GM13977 (cell line): Measurements from ENCODE around the gene SYCE3.

Experiments
- DNase-seq: peaks from one replicate; pipeline ENCODE4 v3.0.0; 2012; ENCODE audit warnings: low spot score
- in situ Hi-C: fragments of 300-500 bp; cut with MboI; formaldehyde crosslinking; loops from one replicate; pipeline ENCODE4 v1.12.0; 2022; ENCODE audit warnings: low sequenced_read_pairs, low pct_unique_long_range_greater_than_20kb, mixed read lengths, inconsistent platforms; ENCODE audit not compliant: unreplicated experiment
- TF ChIP-seq, protein P1 (sequence below): IDR thresholded peaks from 2 replicates; pipeline ENCODE4 v1.5.1; 2012; ENCODE audit warnings: mild to moderate bottlenecking, control low read depth; ENCODE audit not compliant: insufficient read depth; ENCODE audit errors: extremely low read depth, missing control alignments

SYCE3 gene

GRCh38 chr22:50581031-50581949 is 18.6 kb upstream of the SYCE3 start:
- DNase-seq = no peak
- in situ Hi-C loops = no loop called here
- TF ChIP-seq, protein P1, sequence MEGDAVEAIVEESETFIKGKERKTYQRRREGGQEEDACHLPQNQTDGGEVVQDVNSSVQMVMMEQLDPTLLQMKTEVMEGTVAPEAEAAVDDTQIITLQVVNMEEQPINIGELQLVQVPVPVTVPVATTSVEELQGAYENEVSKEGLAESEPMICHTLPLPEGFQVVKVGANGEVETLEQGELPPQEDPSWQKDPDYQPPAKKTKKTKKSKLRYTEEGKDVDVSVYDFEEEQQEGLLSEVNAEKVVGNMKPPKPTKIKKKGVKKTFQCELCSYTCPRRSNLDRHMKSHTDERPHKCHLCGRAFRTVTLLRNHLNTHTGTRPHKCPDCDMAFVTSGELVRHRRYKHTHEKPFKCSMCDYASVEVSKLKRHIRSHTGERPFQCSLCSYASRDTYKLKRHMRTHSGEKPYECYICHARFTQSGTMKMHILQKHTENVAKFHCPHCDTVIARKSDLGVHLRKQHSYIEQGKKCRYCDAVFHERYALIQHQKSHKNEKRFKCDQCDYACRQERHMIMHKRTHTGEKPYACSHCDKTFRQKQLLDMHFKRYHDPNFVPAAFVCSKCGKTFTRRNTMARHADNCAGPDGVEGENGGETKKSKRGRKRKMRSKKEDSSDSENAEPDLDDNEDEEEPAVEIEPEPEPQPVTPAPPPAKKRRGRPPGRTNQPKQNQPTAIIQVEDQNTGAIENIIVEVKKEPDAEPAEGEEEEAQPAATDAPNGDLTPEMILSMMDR = no peak

GRCh38 chr22:50579752-50580151 is 17.0 kb upstream of the SYCE3 start:
- in situ Hi-C loops = no loop called here
- DNase-seq = no peak
- TF ChIP-seq, protein P1 = no peak

GRCh38 chr22:50578776-50579310 is 16.1 kb upstream of the SYCE3 start:
- TF ChIP-seq, protein P1 = no peak
- in situ Hi-C loops = no loop called here
- no peak for DNase-seq

DNA sequence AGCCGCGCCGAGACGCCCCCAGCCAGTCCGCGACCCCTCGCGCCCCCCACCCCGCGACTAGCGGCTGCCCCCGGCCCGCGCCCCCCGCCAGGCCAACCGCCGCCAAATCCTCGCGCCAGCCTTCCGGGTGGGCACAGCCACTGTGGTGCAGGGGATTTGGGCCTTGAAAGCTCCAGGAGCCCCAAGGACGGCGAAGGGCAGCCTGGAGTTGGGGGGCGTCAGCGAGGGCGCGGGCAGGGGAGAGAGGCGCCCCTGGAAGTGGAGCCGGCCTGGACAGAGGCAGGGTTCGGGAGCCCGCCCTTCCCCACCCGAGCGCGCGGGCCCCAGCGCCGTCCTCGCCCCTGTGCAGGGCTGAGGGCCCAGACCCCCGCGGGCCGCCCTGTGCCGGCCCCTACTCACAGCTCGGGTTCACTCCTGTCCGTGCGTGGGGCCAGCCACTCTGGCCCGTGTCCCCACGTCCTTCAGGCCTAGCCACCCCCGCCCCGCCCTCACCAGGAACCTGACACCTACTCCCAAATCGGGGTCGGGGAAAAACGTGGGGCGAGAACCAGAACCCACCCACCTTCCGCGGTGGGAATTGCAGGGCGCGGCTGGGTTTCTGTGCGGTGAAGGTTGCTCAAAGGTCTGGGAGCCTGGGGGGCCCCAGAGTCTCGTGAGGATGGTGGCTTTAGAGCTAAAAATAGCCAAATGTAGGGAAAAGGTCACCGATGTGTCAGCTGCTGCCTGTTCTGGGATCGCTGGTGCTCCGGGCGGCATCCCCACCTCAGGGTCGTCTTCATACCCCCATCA is 15.5 kb upstream of the SYCE3 start, which contains the start of gene CPT1B:
Gene CPT1B (minus strand): TSS at position 441 of the 789 bp plus-strand sequence. CDS start 512 bp downstream, outside the sequence.
- TF ChIP-seq, protein P1 = no peak
- DNase-seq = no peak
- in situ Hi-C loops = no loop called here

GRCh38 chr22:50577697-50577986 is 14.9 kb upstream of the SYCE3 start:
- TF ChIP-seq, protein P1 = no peak
- in situ Hi-C loops = no loop called here
- no peak for DNase-seq
